Cortex of kidney (tissue), 1 donor: Measurements from ENCODE around the gene GC.
"Not testable (repeated sequence)": the region's sequence is repeated elsewhere in the genome, so short reads cannot be mapped to it uniquely, and the experiment has no call there.

ENCODE experiments used
- DNase-seq: peaks from one replicate; lab custom pipeline; 2025; lab: John Stamatoyannopoulos, UW

The GC gene

GRCh38 chr4:71765821-71766383, 18.0 kb downstream of the GC start:
- DNase-seq: no peak

GRCh38 chr4:71765350-71765749, 18.5 kb downstream of the GC start:
- no peak for DNase-seq

GRCh38 chr4:71752383-71753042, 31.4 kb downstream of the GC start:
- DNase-seq: no peak

- DNase-seq: no peak
Observed at GRCh38 chr4:71749008-71749594, 34.8 kb downstream of the GC start.

GRCh38 chr4:71746379-71746778, 37.5 kb downstream of the GC start:
- no peak for DNase-seq

- DNase-seq: not testable (repeated sequence)
Observed at GRCh38 chr4:71738782-71739181, 45.1 kb downstream of the GC start.

- DNase-seq: no peak
Observed at GRCh38 chr4:71732706-71733105, 51.2 kb downstream of the GC start.

- no peak for DNase-seq
Observed at GRCh38 chr4:71732066-71732465, 51.8 kb downstream of the GC start.

- DNase-seq: no peak
Observed at GRCh38 chr4:71729856-71730255, 54.0 kb downstream of the GC start.

GRCh38 chr4:71713611-71714203, 70.2 kb downstream of the GC start:
- no peak for DNase-seq

GRCh38 chr4:71711985-71712348, 71.9 kb downstream of the GC start:
- DNase-seq: no peak

GRCh38 chr4:71711044-71711984, 72.6 kb downstream of the GC start:
- DNase-seq: no peak

- no peak for DNase-seq
Observed at GRCh38 chr4:71709961-71710360, 73.9 kb downstream of the GC start.

- DNase-seq: no peak
Observed at GRCh38 chr4:71698141-71698540, 85.7 kb downstream of the GC start.

- DNase-seq: no peak
Observed at GRCh38 chr4:71697031-71697430, 86.8 kb downstream of the GC start.

GRCh38 chr4:71694961-71695360, 88.9 kb downstream of the GC start:
- no peak for DNase-seq

GRCh38 chr4:71692963-71693362, 90.9 kb downstream of the GC start:
- DNase-seq: no peak

- DNase-seq: no peak
Observed at GRCh38 chr4:71692198-71692597, 91.7 kb downstream of the GC start.
